Activated B cell treated with CpG ODN at 0.5 μM for 24 hours (primary cell): Measurements from ENCODE around the gene GTPBP10. TPM values are rescaled to one million over a fixed set of nuclear protein-coding genes. Genes with fewer than 3 reads are reported as not detected.

Experiments used
- ATAC-seq: fragments of 200-7000 bp; cut with Tn5 transposase; one replicate; pipeline ENCODE4 v1.10.0; 2021; ENCODE audit warnings: low read depth, mild to moderate bottlenecking, moderate library complexity
- CTCF ChIA-PET: fragments of 350-600 bp; sonication (Branson Sonifier 250); formaldehyde crosslinking; loops from one replicate; lab custom pipeline; 2021; ENCODE audit warnings: antibody characterized with exemption; lab: Charles Lee
- POLR2A ChIA-PET: fragments of 350-600 bp; sonication (Branson Sonifier 250); formaldehyde crosslinking; loops from one replicate; lab custom pipeline; 2021; ENCODE audit warnings: antibody characterized with exemption; lab: Charles Lee
- DNase-seq: peaks from one replicate; pipeline ENCODE4 v3.0.0; 2022
- H3K27ac Mint-ChIP-seq: one replicate; pipeline ENCODE4 v1.8.0; 2020; ENCODE audit warnings: mixed read lengths
- H3K27me3 Mint-ChIP-seq: one replicate; pipeline ENCODE4 v1.8.0; 2021; ENCODE audit warnings: mixed read lengths
- H3K36me3 Mint-ChIP-seq: one replicate; pipeline ENCODE4 v1.8.0; 2021; ENCODE audit warnings: low read depth, mixed read lengths
- H3K4me1 Mint-ChIP-seq: one replicate; pipeline ENCODE4 v1.8.0; 2021; ENCODE audit warnings: mixed read lengths
- H3K4me3 Mint-ChIP-seq: one replicate; pipeline ENCODE4 v1.8.0; 2020; ENCODE audit warnings: mild to moderate bottlenecking, mixed read lengths
- H3K9me3 Mint-ChIP-seq: one replicate; pipeline ENCODE4 v1.8.0; 2020; ENCODE audit warnings: mixed read lengths
- intact Hi-C: fragments of 100-400 bp; cut with micrococcal nuclease; formaldehyde crosslinking; loops from one replicate; pipeline ENCODE4 v1.15.1; 2024
- total RNA-seq: library from RNA; stranded (reverse); gene quantifications from 2 replicates; pipeline ENCODE4 v1.2.3, GENCODE V29; 2022
- TF ChIP-seq, protein P1 (sequence below): fragments of 200-600 bp; IDR thresholded peaks from one replicate; pipeline ENCODE4 v1.8.0; 2022; ENCODE audit warnings: antibody characterized with exemption, mild to moderate bottlenecking

GTPBP10 gene
- total RNA-seq, 1 donor from 2014 or later = 28.8 TPM

- Mint-ChIP-seq H3K4me3 (no peak overlapping the region), H3K36me3 (no peaks in the 10 kb centered on the region), H3K27ac (no peak overlapping the region), H3K4me1 (no peaks in the 10 kb centered on the region), H3K27me3 (no peaks in the 10 kb centered on the region), H3K9me3 (no peaks in the 10 kb centered on the region)
- ATAC-seq = no peak
- TF ChIP-seq, protein P1, sequence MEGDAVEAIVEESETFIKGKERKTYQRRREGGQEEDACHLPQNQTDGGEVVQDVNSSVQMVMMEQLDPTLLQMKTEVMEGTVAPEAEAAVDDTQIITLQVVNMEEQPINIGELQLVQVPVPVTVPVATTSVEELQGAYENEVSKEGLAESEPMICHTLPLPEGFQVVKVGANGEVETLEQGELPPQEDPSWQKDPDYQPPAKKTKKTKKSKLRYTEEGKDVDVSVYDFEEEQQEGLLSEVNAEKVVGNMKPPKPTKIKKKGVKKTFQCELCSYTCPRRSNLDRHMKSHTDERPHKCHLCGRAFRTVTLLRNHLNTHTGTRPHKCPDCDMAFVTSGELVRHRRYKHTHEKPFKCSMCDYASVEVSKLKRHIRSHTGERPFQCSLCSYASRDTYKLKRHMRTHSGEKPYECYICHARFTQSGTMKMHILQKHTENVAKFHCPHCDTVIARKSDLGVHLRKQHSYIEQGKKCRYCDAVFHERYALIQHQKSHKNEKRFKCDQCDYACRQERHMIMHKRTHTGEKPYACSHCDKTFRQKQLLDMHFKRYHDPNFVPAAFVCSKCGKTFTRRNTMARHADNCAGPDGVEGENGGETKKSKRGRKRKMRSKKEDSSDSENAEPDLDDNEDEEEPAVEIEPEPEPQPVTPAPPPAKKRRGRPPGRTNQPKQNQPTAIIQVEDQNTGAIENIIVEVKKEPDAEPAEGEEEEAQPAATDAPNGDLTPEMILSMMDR = no peak
- intact Hi-C loops = loop anchor here (5.0 kb wide), 1 partner anchor 259 kb away; the partner anchor contains the start of gene STEAP1
- ChIA-PET CTCF (interaction anchor here (1.2 kb wide), 1 partner anchor 66 kb away, joined by 3 read pairs; no protein-coding TSS in a partner anchor), POLR2A (no interaction called here)
- no peak for DNase-seq
These were observed 65.0 kb downstream of the GTPBP10 start for GRCh38 chr7:90411510-90411909.

- Mint-ChIP-seq H3K27me3 (no peaks in the 10 kb centered on the region), H3K36me3 (no peaks in the 10 kb centered on the region), H3K27ac (no peak overlapping the region), H3K9me3 (no peaks in the 10 kb centered on the region), H3K4me3 (no peak overlapping the region), H3K4me1 (no peaks in the 10 kb centered on the region)
- ATAC-seq (no peak), DNase-seq (no peak)
- TF ChIP-seq, protein P1 = no peak
- CTCF ChIA-PET = interaction anchor here (0.7 kb wide), 1 partner anchor 100 kb away, joined by 4 read pairs; no protein-coding TSS in a partner anchor
- intact Hi-C loops = loop anchor here (1.0 to 5.0 kb wide), 2 partner anchors 100 to 260 kb away; partner anchors contain the start of gene STEAP1
- POLR2A ChIA-PET = no interaction called here
These were observed 66.1 kb downstream of the GTPBP10 start for GRCh38 chr7:90412458-90413184.

- ChIA-PET POLR2A (no interaction called here), CTCF (interaction anchor here (0.6 kb wide), 1 partner anchor 261 kb away, joined by 3 read pairs; no protein-coding TSS in a partner anchor)
- ATAC-seq (no peak), DNase-seq (no peak)
- intact Hi-C loops = loop anchor here (1.0 to 5.0 kb wide), 2 partner anchors 101 to 261 kb away; partner anchors contain the start of gene STEAP1
- H3K36me3 Mint-ChIP-seq = no peaks in the 10 kb centered on the region
- H3K27me3 Mint-ChIP-seq = no peaks in the 10 kb centered on the region
- no peak overlapping the region for H3K4me3 Mint-ChIP-seq
- TF ChIP-seq, protein P1 = no peak
- no peaks in the 10 kb centered on the region for H3K4me1 Mint-ChIP-seq
- no peaks in the 10 kb centered on the region for H3K9me3 Mint-ChIP-seq
- H3K27ac Mint-ChIP-seq = no peak overlapping the region
These were observed 66.6 kb downstream of the GTPBP10 start for GRCh38 chr7:90413185-90413528.

DNA sequence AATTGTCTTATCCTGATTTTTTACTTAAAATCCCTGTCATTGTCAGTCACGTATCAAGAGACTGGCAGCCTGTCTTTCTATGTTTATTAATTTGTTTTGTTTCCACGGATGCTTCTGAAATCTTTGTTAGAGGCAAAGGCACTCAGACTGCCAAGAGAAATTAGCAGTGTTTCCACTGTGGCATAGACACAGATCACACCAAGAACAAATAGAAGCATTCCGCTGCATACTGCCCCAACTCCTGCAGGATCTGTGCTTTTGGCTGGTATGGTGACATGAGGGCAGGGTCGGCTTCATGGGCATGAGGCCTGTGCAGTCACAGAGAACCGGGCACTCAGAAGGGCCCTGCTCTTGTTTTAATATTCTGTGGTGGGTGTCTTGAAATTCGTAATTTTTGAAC is 75.1 kb downstream of the GTPBP10 start:
- POLR2A ChIA-PET = no interaction called here
- no peaks in the 10 kb centered on the region for H3K36me3 Mint-ChIP-seq

DNA sequence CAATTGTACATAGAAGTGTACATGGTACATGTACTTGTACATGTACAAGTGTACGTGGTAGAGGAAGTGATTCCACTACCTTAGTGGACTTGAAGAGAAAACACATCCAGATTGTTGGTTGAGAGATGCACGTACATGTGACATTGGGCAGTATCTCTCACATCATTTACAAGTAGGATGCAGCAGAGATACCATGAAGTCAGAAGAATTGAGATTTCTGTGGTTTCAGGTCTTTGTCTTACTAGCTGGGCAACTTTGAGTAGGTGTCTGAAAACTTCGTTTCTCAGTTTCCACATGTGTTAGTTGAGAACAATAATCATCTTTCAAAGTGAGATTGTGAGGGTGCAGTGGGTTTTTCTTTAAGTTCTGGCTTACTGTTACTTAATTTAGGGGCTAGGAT is 78.2 kb downstream of the GTPBP10 start:
- intact Hi-C loops = loop anchor here (10.0 kb wide), 1 partner anchor 1880 kb away; no protein-coding TSS in a partner anchor
- POLR2A ChIA-PET = no interaction called here

More for the DNA sequence above, 75.1 kb downstream of the GTPBP10 start:
- ATAC-seq (no peak), DNase-seq (no peak)
- Mint-ChIP-seq H3K4me1 (no peaks in the 10 kb centered on the region), H3K4me3 (no peak overlapping the region), H3K27ac (no peak overlapping the region), H3K9me3 (no peaks in the 10 kb centered on the region), H3K27me3 (no peaks in the 10 kb centered on the region)
- TF ChIP-seq, protein P1 = no peak
- intact Hi-C loops = loop anchor here (10.0 kb wide), 1 partner anchor 1877 kb away; no protein-coding TSS in a partner anchor
- CTCF ChIA-PET = no interaction called here

More for the DNA sequence above, 78.2 kb downstream of the GTPBP10 start:
- H3K4me3 Mint-ChIP-seq = no peak overlapping the region
- H3K4me1 Mint-ChIP-seq = no peaks in the 10 kb centered on the region
- TF ChIP-seq, protein P1 = no peak
- CTCF ChIA-PET = interaction anchor here (0.8 kb wide), 1 partner anchor 276 kb away, joined by 3 read pairs; no protein-coding TSS in a partner anchor
- H3K9me3 Mint-ChIP-seq = no peaks in the 10 kb centered on the region
- no peaks in the 10 kb centered on the region for H3K36me3 Mint-ChIP-seq
- H3K27me3 Mint-ChIP-seq = no peaks in the 10 kb centered on the region
- no peak overlapping the region for H3K27ac Mint-ChIP-seq
- no peak for ATAC-seq
- DNase-seq = no peak
